DND-41 (cell line): ENCODE measurements around the gene DCUN1D2.

Experiments used
- ATAC-seq: fragments of 200-7000 bp; cut with Tn5 transposase; 3 replicates; pipeline ENCODE4 v1.9.1; 2021; ENCODE audit warnings: low read depth; ENCODE audit not compliant: insufficient read depth
- DNase-seq: peaks from one replicate; pipeline ENCODE4 v3.0.0-alpha.2; 2020
- H2AFZ ChIP-seq: 2 replicates; pipeline ENCODE4 v1.6.0; 2012; ENCODE audit warnings: low read depth, low read length
- H3K27ac ChIP-seq: 2 replicates; pipeline ENCODE4 v1.5.1; 2012; ENCODE audit warnings: low read length, inconsistent platforms
- H3K27me3 ChIP-seq: fragments of 200-600 bp; sonication (generic); 2 replicates; pipeline ENCODE4 v1.6.0; 2012; ENCODE audit warnings: low read length, mild to moderate bottlenecking, inconsistent platforms; ENCODE audit not compliant: insufficient read depth, poor library complexity
- H3K36me3 ChIP-seq: 2 replicates; pipeline ENCODE4 v1.5.1; 2012; ENCODE audit warnings: low read length, inconsistent platforms; ENCODE audit not compliant: insufficient read depth
- H3K4me1 ChIP-seq: 2 replicates; pipeline ENCODE4 v1.5.1; 2012; ENCODE audit warnings: mild to moderate bottlenecking, low read length; ENCODE audit not compliant: insufficient read depth
- H3K4me2 ChIP-seq: 2 replicates; pipeline ENCODE4 v1.6.0; 2012; ENCODE audit warnings: mild to moderate bottlenecking, moderate library complexity, low read length, inconsistent platforms; ENCODE audit not compliant: insufficient read depth
- H3K4me3 ChIP-seq, 2 experiments: fragments of 200-600 bp in 1 of 2; shearing (Covaris generic) in 1 of 2; 2 replicates each; pipeline ENCODE4 v1.5.1; 2012 to 2016; ENCODE audit warnings: inconsistent platforms in 2 of 2, low read length in 2 of 2, mild to moderate bottlenecking in 2 of 2, low read depth in 1 of 2, moderate library complexity in 1 of 2
- H3K79me2 ChIP-seq: 2 replicates; pipeline ENCODE4 v1.6.0; 2012; ENCODE audit warnings: low read length, inconsistent platforms; ENCODE audit not compliant: insufficient read depth
- H3K9ac ChIP-seq: 2 replicates; pipeline ENCODE4 v1.6.0; 2012; ENCODE audit warnings: low read depth, mild to moderate bottlenecking, inconsistent platforms, low read length, moderate library complexity
- H3K9me3 ChIP-seq: 2 replicates; pipeline ENCODE4 v1.5.1; 2012; ENCODE audit warnings: low read length, moderate library complexity, mild to moderate bottlenecking, inconsistent platforms; ENCODE audit not compliant: insufficient read depth, severe bottlenecking
- H4K20me1 ChIP-seq: 2 replicates; pipeline ENCODE4 v1.6.0; 2012; ENCODE audit warnings: low read length; ENCODE audit not compliant: insufficient read depth
- EZH2 ChIP-seq: IDR thresholded peaks from 3 replicates; pipeline ENCODE4 v1.6.1; 2012; ENCODE audit warnings: borderline replicate concordance, low read depth, mild to moderate bottlenecking, moderate library complexity, low read length, inconsistent platforms; ENCODE audit not compliant: severe bottlenecking
- TF ChIP-seq, protein P1 (sequence below): IDR thresholded peaks from 2 replicates; pipeline ENCODE4 v1.5.1; 2012; ENCODE audit warnings: borderline replicate concordance, low read length, moderate library complexity, mild to moderate bottlenecking; ENCODE audit not compliant: poor library complexity, severe bottlenecking; ENCODE audit errors: extremely low read depth

The DCUN1D2 gene

DNA sequence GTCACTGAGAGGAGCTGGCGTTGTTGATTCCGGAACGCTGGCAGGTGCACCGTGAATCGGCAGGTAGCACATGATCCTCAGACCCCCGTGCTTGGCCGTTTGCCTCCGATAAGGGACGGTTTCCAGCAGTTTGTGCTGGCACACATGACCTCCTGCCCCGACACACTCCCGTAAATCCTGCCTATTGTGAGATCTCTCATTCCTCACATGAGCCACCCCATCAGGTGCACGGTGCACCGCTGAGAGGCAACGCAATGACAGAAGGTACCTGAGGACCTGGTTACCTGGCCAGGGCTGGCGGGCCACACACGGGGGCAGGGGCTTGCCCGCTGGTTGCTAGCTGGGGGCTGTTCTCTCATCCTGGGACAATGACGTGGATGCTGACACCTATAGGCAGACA lies 35.1 kb downstream of the DCUN1D2 start:
- H3K27me3 ChIP-seq, result no peaks in the 10 kb centered on the region
- H2AFZ ChIP-seq, result no peak overlapping the region
- no peak overlapping the region for H3K4me3 ChIP-seq
- H3K36me3 ChIP-seq, result peaks cover 55% of the 10 kb centered on the region
- H3K9ac ChIP-seq, result no peak overlapping the region
- H3K4me1 ChIP-seq, result no peaks in the 10 kb centered on the region
- no peak overlapping the region for H3K4me2 ChIP-seq
- peaks cover 25% of the 10 kb centered on the region for H4K20me1 ChIP-seq
- ATAC-seq (no peak), DNase-seq (no peak)
- H3K79me2 ChIP-seq, result no peaks in the 10 kb centered on the region
- TF ChIP-seq, protein P1, sequence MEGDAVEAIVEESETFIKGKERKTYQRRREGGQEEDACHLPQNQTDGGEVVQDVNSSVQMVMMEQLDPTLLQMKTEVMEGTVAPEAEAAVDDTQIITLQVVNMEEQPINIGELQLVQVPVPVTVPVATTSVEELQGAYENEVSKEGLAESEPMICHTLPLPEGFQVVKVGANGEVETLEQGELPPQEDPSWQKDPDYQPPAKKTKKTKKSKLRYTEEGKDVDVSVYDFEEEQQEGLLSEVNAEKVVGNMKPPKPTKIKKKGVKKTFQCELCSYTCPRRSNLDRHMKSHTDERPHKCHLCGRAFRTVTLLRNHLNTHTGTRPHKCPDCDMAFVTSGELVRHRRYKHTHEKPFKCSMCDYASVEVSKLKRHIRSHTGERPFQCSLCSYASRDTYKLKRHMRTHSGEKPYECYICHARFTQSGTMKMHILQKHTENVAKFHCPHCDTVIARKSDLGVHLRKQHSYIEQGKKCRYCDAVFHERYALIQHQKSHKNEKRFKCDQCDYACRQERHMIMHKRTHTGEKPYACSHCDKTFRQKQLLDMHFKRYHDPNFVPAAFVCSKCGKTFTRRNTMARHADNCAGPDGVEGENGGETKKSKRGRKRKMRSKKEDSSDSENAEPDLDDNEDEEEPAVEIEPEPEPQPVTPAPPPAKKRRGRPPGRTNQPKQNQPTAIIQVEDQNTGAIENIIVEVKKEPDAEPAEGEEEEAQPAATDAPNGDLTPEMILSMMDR, result no peak
- H3K27ac ChIP-seq, result no peak overlapping the region
- no peaks in the 10 kb centered on the region for H3K9me3 ChIP-seq

DNA sequence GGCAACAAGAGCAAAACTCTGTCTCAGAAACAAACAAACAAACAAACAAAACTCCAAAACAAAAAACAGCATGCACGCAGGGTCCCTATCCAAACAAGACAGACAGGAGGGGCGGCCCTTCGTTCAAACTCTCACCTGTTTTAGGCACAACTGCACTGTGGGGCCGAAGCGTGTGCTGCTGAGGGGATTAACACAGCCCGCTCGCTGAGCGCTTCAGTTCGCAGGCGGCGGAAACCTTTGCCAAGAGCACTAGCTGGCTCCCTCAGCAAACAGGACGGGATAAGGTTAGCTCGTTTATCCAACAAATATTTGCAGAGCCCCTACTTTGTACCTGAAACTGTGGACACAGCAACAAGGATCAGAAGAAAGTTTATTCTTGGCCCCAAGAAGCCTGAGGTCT lies 35.6 kb downstream of the DCUN1D2 start:
- peaks cover 25% of the 10 kb centered on the region for H4K20me1 ChIP-seq
- DNase-seq (no peak), ATAC-seq (no peak)
- no peak for TF ChIP-seq EZH2
- TF ChIP-seq, protein P1, result no peak
- H3K9me3 ChIP-seq, result no peaks in the 10 kb centered on the region
- no peak overlapping the region for H3K4me2 ChIP-seq
- H3K27me3 ChIP-seq, result no peaks in the 10 kb centered on the region
- no peaks in the 10 kb centered on the region for H3K79me2 ChIP-seq
- peaks cover 50% of the 10 kb centered on the region for H3K36me3 ChIP-seq
- no peak overlapping the region for H3K9ac ChIP-seq
- no peak overlapping the region for H3K4me3 ChIP-seq
- H3K4me1 ChIP-seq, result no peaks in the 10 kb centered on the region
- no peak overlapping the region for H2AFZ ChIP-seq
- H3K27ac ChIP-seq, result no peak overlapping the region

DNA sequence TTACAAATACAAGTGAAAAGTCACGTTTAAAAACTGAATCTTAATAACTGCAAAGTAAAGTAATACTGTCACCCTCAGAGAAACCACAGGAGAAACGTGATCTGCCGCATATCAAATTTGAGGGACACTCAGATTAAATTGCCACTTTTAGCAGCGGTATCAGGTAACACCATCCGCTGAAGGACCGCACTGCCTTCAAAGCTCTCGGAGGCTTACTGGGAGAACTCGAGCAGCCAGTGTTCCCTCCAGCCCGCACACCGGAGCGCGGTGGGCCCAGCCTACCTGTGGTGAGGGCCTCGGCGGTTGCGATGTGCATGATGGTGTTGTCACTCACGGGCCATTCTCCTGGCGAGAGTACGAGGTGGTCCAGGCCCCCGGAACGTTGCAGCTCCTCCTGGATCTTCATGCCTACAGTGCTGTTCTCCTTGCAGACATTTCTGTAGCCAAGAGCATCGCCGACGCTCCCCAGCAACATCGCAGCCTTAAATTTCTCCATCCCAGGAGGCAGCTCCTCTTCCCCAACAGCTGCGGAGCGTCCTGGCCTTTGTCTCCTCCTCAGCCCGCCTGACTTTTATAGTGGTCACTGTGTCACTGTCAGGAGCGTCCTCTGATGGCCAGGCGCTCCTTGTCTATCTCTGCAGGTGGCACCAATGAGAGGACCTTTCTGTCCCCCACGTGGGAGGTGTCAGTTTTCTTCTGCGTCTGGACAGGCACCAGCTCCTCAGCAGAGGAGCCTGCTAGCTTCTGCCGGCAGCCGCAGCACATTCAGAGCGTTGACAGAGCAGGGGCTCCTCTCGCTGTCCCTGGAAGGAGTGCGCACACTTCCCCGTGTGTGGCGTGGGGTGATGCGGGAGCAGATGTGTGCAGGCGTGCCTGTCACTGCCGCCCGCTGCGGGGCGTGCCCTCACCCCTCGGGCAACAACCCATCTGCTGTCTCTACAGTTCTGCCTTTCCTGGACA lies 37.3 kb downstream of the DCUN1D2 start, which contains the start of gene ADPRHL1:
Gene ADPRHL1, minus strand, starts transcription at position 547 of the 960 bp plus-strand sequence. Its CDS starts 51 bp downstream, at position 496.
- H3K79me2 ChIP-seq, result no peaks in the 10 kb centered on the region
- H2AFZ ChIP-seq, result no peak within 1 kb of the TSS
- no peaks in the 10 kb centered on the region for H3K9me3 ChIP-seq
- H3K4me1 ChIP-seq, result no peaks in the 10 kb centered on the region
- DNase-seq (no peak), ATAC-seq (no peak)
- no peak for TF ChIP-seq EZH2
- TF ChIP-seq, protein P1, result no peak
- no peak within 1 kb of the TSS for H3K4me2 ChIP-seq
- peaks cover 31% of the 10 kb centered on the region for H4K20me1 ChIP-seq
- no peak within 1 kb of the TSS for H3K27ac ChIP-seq
- H3K4me3 ChIP-seq, result no peak within 1 kb of the TSS
- H3K36me3 ChIP-seq, result peaks cover 34% of the 10 kb centered on the region
- no peak within 1 kb of the TSS for H3K9ac ChIP-seq
- H3K27me3 ChIP-seq, result no peaks in the 10 kb centered on the region
